NCI-H1092 treated with DMSO at 0.1 percent for 48 hours (cell line): ENCODE data around the gene PXK.
"Not testable (repeated sequence)": the region's sequence is repeated elsewhere in the genome, so short reads cannot be mapped to it uniquely, and the experiment has no call there.

Experiments used
- DNase-seq: peaks from one replicate; lab custom pipeline; 2025; lab: John Stamatoyannopoulos, UW

PXK gene

DNA sequence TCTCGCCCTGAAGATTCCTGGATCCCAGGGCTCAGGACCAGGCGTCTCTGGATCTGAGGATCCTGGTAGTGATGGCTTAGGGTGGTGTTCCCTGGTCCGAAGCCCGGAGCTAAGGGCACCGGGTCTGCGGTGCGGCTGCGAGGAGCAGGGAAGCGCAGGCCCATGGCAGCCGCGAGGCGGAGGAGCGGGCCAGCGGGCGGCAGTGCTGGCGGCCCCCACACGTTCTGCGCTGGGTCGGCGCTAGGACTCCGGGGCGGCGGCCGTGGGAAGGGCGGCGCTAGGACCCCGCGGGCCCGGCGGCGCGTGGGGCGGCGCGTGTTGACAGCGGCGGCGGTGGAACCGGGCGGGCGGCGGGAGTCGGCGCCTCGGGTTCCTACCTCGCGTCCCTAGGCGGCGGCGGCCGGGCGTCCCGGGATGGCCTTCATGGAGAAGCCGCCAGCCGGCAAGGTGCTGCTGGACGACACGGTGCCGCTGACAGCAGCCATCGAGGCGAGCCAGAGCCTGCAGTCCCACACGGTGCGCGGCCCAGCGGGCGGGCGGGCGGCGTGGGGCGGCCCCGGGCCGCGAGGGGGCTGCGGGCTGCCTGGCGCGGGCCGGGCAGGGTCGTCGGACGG lies at the start of gene PXK:
PXK (plus strand) TSS at position 318 of the 614 bp plus-strand sequence; CDS start at position 415, 97 bp downstream.
- peak; percentile 28 for DNase-seq

DNA sequence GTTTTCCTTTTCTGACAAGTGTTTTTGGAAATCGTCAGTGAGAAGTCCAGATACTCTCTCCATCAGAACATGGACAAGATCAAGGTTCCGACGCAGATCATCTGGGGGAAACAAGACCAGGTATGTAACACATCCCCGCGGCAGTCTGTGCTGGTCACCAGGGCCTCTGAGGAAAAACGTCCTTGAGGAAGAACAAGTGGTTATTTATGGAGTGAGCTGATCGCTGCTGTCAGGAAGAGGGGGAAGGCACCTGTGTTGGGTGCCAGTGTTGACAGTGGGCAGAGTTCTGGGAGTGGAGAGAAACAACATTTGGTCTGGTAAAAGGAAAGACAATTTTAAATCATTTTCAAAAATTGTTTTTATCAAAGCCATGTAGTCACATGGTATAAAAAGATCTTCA lies 47.4 kb upstream of the PXK start:
- DNase-seq = no peak

DNA sequence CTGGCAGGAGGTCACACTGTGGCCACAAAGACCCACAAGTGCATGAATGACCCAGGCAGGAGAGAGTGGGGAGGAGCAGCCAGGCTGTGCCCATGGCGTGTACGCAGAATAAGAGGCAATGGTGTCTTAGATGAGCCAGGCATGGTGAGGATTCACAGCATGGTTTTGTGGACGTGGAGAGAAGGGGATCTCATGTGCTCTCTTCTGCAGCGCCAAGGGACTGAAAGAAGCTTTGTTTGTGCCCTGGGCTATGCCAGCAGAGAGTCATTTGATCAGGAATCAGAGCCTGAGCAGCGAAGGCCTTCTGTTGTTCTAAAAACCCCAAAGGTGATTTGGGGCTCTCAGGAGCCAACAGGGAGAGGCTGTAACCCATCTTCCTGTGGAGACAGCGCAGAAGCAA lies 45.3 kb upstream of the PXK start:
- no peak for DNase-seq

DNA sequence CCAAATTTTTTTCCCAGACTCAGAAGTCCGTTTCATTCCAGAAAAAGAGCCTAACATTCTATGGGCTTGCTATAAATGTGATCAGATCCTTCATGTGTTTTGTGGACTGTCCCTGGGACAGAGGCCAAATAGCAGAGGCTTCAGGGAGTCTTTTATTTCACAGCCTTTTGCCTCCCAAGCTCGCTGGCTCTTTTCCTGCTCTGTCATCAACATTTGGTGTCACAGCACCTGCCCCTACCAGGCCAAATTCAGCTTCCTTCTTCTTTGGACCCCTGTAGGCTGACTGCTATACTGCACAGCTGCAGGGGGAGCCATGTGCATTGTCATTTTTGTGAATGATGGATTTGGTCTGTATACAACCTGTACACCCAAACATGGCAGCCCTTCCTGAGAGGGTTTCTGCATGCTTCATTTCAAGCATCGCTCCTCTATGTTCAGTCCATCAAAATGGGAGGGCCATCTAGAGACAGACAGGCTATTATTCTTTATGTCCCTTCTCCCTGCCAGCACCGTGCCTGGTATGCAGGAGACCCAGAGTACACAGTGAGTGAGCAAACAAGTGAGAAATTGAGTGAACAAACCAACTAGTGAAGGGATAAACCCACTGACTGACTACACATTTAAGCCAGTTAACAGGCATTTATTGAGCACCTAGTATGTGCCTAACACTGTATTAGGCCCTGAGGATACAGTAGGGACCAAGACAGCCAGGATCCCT lies 44.5 kb upstream of the PXK start:
- DNase-seq = no peak

DNA sequence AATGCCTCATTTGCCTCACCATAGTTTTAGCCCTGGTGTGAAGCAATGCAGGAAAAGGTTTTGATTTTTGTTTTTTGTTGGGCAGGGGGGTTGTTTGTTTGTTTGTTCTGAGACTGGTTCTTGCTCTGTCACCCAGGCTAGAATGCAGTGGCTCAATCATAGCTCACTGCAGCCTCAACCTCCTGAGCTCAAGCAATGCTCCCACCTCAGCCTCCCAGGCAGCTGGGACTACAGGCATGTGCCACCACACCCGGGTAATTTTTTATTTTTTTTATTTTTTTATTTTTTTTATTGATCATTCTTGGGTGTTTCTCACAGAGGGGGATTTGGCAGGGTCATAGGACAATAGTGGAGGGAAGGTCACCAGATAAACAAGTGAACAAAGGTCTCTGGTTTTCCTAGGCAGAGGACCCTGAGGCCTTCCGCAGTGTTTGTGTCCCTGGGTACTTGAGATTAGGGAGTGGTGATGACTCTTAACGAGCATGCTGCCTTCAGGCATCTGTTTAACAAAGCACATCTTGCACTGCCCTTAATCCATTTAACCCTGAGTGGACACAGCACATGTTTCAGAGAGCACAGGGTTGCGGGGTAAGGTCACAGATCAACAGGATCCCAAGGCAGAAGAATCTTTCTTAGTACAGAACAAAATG lies 43.6 kb upstream of the PXK start:
- DNase-seq = not testable (repeated sequence)

DNA sequence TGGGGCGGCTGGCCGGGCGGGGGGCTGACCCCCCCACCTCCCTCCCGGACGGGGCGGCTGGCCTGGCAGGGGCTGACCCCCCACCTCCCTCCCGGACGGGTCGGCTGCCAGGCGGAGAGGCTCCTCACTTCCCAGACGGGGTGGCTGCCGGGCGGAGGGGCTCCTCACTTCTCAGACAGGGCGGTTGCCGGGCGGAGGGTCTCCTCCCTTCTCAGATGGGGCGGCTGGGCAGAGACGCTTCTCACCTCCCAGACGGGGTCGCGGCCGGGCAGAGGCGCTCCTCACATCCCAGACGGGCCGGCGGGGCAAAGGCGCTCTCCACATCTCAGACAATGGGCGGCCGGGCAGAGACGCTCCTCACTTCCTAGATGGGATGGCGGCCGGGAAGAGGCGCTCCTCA lies 42.2 kb upstream of the PXK start:
- DNase-seq = not testable (repeated sequence)

DNA sequence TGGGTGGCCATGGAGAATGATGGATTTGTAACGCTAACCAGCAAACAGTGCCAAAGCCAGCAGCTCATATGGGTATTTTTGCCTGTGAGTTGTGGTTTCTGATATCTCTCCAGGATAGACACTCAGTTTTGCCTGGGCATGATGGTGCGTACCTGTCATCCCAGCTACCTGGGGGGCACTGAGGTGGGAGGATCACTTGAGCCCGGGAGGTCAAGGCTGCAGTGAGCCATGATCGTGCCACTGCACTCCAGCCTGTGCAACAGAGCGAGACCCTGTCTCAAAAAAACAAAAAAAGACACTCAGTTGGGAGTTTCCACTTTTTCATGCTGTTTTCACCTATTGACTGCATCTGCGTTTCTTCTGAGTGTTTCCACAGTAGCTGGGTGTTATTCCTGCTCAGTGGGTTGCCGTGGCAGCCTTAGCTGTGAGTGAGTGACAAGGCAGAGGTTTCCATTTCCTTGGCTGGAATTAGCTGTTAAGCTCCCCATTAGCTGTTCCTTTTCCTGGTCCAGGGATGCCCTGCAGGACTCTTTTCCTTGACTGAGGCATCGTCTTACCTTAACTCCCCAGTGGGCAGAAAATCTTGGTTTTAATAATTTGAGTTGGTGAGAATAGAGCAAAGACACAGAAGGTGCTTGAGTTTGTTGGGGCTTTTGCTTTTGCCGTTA lies 40.9 kb upstream of the PXK start:
- DNase-seq = no peak

DNA sequence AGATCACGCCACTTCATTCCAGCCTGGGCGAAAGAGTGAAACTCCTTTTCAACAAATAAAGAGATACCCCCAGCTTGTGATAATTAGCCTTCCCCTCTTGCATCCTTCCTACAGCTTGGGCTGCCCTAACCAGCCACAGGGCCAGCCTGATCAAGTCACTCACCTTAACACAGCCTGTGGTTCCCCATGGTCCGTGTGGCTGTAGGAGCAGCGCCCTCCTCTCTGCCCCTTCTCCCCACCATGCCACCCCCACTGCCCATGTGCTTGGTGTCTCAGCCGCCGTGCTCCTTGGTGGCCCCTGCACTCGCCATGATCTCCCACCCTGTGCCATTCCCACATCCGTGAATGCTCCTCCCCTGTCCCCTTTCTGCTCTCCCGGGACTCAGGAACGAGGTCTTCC lies 39.8 kb upstream of the PXK start:
- DNase-seq = no peak

DNA sequence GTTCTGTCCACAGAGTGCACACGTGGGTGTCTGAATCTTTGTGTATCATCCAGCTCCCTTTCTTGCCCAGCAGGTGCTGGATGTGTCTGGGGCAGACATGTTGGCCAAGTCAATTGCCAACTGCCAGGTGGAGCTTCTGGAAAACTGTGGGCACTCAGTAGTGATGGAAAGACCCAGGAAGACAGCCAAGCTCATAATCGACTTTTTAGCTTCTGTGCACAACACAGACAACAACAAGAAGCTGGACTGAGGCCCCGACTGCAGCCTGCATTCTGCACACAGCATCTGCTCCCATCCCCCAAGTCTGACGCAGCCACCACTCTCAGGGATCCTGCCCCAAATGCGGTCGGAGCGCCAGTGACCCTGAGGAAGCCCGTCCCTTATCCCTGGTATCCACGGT lies 39.2 kb upstream of the PXK start:
- no peak for DNase-seq

DNA sequence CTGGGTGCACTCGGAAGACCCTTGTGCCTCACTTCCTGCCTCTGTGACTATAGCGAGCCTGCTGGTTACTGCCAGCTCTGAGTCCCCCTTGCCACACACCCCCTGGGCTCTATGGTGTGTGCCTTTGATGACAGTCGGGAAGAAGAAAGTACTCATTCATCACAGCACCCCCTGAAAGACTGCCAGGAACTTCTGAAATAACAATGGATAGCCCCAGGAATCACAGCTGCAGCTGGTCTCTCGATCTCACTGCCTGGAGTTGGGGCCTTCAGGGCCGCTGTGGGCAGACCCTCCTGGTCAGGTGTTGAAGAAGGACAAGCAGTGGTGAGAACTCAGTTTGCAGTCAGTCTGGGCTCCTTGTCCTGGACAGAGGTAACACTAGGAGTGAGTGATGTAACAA lies 36.4 kb upstream of the PXK start:
- no peak for DNase-seq

DNA sequence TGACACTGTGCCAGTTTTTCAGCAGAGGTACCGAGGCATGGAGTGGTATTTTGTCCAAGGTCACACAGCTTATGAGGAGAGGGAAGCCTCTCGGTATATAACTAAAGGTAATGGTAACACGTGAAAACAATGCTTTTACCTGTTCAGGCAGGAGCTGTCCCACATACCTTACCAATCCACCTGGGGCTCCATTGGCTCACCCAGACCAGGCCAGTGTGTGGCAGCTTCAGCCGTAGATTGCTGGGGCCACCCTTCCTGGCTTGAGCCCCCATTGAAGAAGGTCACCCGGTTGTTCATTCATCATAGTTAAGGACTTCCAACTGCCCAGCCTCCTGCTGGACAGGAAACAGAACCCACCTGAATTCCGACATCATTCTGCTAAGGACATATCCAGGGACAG lies 35.8 kb upstream of the PXK start:
- no peak for DNase-seq

DNA sequence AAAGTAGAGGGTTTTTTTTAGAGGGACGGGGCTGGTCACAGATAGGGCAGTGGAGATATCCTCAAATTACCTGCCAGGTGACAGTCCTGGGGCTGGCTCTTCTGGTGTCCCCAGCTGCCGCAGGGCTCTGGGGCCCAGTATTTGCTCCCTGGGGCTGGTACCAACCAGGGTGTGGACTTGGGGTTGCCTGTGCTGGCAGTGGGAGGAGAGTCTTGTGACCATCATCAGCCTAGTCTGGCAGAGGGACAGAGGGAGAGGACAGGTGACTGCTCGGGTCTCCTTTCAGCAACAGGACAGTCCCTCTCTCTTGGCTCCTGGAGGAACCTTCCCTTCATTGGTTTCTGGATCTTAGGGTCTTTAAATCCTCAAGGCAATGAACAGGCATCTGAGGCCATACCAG lies 34.5 kb upstream of the PXK start:
- DNase-seq = no peak

DNA sequence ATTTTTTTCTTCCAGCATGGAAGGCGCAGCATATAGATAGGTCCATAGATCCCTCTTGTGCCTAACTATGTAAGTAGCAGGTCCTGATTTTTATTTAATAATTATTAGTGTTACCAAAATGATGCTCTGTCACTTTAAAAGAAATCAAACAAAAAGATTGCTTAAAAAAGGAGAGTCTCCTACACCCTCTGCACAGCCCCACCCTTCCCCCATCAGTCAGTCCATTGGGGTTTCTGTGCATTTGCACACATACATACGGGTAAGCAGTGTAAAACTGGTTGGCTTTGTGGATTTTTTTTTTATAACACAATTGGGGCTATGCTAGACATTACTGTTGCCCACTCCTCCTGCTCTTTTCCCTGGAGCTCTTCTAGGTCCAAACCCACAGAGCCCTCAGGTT lies 33.6 kb upstream of the PXK start:
- no peak for DNase-seq

DNA sequence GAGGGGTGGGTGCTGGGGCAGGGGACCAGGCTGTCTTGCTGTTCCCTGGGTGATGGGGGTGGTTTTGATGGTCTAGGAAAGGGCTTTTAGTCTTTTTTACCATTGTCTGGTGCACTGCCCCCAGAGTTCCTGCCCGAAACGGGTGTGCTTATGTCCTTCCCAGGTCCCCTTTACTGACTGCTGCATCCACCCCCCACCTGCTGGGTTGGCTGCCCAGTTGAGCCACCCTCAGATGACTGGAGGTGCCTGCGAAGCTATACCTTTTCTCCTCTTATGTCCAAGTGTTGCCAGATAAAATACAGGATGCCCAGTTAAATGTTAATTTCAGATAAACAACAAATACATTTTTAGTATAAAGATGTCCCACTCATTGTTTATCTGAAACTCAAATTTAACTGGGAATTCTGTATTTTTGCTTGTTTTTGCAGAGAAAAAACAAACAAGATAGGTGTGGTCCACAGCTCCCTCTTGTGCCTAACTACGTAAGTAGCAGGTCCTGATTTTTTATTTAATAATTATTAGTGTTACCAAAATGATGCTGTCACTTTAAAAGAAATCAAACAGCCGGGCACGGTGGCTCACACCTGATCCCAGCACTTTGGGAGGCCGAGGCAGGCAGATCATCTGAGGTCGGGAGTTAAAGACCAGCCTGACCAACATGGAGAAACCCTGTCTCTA lies 32.7 kb upstream of the PXK start:
- peak; percentile 20 for DNase-seq

DNA sequence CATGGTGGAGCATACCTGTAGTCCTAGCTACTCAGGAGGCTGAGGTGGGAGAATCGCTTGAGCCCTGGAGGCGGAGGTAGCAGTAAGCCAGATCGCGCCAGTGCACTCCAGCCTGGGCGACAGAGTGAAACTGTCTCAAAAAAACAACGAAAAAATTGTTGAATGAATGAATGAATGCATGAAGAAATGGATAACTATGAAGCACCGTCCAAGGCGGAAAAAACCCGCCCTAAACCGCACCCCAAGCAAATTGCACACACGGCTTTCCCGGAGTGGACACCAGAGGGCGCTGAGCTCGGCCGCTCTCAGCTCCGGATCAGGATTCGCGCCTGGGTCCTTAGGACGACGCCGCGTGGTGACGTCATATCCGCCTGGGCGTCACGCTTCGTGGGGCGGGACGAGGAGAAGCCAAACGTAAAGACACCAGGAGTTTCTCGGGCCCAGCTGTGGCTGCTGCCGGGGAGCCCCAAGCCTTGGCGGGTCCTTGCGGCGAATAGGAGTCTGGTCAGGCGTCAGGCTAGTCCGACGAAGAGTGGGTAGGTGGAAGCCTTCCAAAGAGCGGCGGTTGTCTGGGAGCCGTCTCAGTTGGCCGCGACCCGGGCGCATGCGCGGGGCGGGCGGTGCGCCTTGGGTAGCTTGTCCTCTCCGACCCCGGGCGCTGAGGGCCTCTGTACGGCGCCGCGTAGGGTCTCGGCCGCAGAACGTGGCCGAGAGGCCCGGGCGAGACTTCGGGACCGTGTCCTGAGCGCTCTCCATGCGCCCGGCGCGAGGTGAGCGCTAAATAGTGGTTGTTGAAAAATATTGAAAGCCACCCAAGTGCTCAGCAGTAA lies 26.6 kb upstream of the PXK start, which contains the start of the genes HTD2 and RPP14:
HTD2 (plus strand) TSS at position 639 of the 830 bp plus-strand sequence. CDS start 11,094 bp downstream, outside the sequence.
RPP14 (plus strand) TSS at position 364 of the 830 bp plus-strand sequence. CDS start 4,085 bp downstream, outside the sequence.
- peak; percentile 91 for DNase-seq

DNA sequence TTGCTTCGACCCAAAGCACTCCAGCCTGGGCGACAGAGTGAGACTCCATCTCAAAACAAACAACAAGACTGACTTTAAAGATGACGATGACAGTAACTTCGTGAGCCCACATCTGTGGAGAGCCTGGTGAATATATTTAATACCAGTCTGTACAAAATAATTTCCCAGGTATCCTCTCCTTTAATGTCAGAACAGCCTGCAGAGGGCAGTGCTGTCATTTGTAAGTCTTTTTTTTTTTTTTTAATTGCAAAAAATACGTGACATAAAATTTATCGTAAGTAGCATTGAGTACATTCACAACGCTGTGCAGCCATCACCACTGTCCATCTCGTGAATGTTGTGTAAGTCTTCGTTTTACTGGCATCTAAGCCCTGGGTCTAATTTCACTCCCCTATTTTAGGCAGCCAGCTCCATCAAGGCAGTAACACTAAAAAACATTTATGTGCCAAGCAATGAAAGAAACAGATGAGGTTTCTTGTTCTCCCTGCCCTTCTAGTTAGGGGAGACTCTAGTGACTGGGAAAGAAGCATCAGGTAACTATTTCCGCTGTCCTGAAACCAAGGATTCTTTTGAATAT lies 25.0 kb upstream of the PXK start:
- peak; percentile 2 for DNase-seq

DNA sequence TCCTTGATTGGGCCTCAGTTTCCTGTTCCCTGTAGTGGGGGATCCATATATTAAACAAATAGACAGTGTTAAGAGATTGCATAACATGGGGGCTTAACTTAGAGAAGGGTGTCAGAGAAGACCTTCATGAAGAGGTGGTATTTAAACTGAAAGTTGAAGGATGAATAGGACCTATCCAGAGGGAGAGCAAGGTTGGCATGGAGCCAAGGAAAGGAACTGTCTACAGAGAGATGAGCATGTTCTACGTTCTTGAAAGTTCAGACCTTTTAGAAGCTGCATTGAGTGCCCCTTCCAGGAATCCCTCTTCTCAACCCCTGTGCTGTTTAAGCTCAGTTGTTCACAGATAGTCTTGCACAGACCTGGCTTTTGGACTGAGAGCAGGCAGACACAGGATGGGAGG lies 24.0 kb upstream of the PXK start:
- DNase-seq = no peak

DNA sequence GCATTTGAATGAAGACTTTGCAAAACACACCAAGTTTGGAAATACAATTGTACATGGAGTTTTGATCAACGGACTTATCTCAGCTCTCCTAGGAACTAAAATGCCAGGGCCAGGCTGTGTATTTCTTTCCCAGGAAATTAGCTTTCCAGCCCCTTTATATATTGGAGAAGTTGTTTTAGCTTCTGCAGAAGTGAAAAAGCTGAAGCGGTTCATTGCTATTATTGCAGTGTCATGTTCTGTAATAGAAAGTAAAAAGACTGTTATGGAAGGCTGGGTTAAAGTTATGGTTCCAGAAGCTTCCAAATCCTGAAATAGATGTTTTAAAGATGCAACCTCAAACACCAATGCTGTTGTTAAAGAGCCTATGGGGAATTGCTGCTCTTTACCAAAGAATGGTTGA lies 14.9 kb upstream of the PXK start:
- DNase-seq = no peak

DNA sequence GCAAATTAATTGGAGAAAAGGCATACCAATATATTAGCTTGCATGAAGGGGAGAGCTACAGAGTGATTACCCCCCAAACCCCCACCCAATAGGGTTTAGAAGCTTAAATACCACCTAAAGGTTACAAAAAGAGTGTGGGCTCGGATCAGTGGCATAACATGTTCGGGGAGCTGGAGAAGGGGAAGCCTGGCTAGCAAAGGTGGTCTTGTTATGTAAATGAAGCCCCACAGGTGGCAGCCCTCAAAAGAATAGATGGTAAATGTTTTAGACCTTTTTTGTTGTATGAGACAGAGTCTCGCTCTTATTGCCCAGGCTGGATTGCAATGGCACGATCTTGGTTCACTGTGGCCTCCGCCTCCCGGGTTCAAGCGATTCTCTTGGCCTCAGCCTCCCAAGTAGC lies 10.9 kb upstream of the PXK start:
- no peak for DNase-seq

DNA sequence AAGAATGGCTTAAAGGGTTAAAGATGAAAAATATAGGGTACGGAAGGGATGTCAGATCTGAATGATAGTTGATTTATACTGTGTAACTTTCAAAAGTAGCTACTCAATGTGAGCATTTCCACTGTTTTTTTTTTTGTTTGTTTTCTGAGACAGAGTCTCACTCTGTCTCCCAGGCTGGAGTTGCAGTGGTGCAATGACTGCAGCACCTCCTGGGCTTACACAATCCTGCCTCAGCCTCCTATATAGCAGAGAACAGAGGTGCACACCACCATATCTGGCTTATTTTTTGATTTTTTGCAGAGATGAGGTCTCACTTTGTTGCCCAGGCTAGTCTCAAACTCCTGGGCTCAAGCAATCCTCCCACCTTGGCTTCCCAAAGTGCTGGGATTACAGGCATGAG lies 9.9 kb upstream of the PXK start:
- DNase-seq = no peak
